Choroid plexus epithelial cell (primary cell): ENCODE results near the gene EPHB1.
A peak's percentile ranks its signal among the peaks of the same experiment; 100 is the strongest.

ENCODE experiments used
- DNase-seq: peaks from one replicate; pipeline ENCODE4 v3.0.0-alpha.2; 2010; ENCODE audit warnings: low read depth
- H3K4me3 ChIP-seq: 2 replicates; pipeline ENCODE4 v1.5.1; 2011; ENCODE audit warnings: low read depth, mild to moderate bottlenecking, control low read depth, low read length, moderate library complexity
- TF ChIP-seq, protein P1 (sequence below): conservative IDR thresholded peaks from 2 replicates; pipeline ENCODE4 v1.5.1; 2011; ENCODE audit warnings: low read depth, mild to moderate bottlenecking, control low read depth, inconsistent platforms, low read length, moderate library complexity

The EPHB1 gene

GRCh38 chr3:134794323-134794722 lies 737 bp upstream of the EPHB1 start:
- DNase-seq: no peak
- TF ChIP-seq, protein P1, sequence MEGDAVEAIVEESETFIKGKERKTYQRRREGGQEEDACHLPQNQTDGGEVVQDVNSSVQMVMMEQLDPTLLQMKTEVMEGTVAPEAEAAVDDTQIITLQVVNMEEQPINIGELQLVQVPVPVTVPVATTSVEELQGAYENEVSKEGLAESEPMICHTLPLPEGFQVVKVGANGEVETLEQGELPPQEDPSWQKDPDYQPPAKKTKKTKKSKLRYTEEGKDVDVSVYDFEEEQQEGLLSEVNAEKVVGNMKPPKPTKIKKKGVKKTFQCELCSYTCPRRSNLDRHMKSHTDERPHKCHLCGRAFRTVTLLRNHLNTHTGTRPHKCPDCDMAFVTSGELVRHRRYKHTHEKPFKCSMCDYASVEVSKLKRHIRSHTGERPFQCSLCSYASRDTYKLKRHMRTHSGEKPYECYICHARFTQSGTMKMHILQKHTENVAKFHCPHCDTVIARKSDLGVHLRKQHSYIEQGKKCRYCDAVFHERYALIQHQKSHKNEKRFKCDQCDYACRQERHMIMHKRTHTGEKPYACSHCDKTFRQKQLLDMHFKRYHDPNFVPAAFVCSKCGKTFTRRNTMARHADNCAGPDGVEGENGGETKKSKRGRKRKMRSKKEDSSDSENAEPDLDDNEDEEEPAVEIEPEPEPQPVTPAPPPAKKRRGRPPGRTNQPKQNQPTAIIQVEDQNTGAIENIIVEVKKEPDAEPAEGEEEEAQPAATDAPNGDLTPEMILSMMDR: no peak
- no peak overlapping the region for H3K4me3 ChIP-seq

GRCh38 chr3:134795746-134796280 lies 753 bp downstream of the EPHB1 start:
- peak overlapping the region; percentile 59 for H3K4me3 ChIP-seq
- peak; percentile 49 for DNase-seq
- TF ChIP-seq, protein P1: no peak

GRCh38 chr3:134796281-134797056 lies 1.4 kb downstream of the EPHB1 start:
- TF ChIP-seq, protein P1: no peak
- DNase-seq: peak; percentile 15
- peak overlapping the region; percentile 59 for H3K4me3 ChIP-seq

DNA sequence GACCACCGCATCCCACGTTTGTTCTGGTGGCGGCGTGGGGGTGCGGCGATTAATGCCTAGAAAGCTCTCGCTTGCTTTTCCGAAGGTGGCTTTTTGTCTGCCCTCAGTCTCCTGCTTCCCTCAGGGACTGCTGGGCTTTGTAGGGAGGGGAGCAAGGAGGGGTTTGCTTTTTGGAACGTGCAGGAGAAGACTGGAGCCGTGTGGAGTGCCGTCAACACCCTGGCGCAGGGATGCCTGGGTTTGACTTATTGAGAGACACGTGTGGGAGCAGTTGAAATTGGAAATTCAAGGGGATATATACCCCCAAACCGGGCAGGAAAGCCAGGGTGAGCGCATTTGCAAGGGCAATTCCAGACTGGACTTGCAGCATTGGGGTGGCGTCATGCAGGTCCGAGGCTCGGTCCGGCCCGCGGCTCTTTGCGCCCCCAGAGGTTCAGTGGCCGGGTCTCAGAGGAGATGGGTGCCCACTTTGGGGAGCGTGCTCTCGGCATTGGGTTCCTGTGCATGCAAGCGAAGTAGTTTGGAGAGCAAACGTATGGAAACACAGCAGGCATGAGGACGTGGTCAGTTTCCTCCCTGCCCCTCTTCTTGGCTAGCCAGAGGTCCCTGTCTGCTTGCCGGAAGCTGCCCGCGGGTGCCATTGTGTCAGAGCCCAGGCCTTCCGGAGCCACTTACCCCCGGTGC lies 2.1 kb downstream of the EPHB1 start:
- H3K4me3 ChIP-seq: no peak overlapping the region
- no peak for DNase-seq
- TF ChIP-seq, protein P1: no peak

DNA sequence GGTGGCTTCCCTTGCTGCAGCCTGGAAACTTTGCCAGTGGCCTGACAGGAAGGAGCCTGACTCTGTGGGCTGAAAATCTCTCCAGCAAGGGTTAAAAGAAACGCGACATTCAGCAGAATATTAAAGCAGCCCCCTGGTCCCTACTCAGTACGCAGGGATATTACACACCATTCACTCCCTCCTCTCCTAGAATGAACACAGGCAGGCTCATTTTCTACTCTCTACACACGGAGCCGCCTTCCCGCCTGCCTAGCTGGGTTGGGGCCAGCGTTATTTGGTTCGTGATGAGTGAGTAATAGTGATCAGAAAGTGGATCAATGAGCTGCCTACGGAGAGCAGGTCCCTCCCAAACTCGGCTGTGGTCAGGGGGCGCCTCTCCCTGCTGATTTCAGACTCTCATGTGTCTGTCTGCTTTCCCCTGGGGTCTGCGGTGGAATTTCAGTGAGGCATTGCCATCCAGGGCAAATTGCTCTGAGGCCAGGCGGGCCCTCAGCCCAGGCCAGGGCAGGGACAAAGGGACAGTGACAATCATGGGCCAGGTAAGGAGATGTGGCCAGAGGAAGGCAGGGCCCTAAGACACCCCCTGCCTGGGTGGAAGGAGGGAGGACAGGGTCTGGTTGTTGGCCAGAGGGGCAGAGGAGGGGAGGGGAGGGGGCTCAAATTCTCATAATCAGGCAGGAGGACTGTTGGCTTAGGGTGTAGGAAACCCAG lies 2.8 kb downstream of the EPHB1 start:
- no peak overlapping the region for H3K4me3 ChIP-seq
- DNase-seq: no peak
- TF ChIP-seq, protein P1: no peak

DNA sequence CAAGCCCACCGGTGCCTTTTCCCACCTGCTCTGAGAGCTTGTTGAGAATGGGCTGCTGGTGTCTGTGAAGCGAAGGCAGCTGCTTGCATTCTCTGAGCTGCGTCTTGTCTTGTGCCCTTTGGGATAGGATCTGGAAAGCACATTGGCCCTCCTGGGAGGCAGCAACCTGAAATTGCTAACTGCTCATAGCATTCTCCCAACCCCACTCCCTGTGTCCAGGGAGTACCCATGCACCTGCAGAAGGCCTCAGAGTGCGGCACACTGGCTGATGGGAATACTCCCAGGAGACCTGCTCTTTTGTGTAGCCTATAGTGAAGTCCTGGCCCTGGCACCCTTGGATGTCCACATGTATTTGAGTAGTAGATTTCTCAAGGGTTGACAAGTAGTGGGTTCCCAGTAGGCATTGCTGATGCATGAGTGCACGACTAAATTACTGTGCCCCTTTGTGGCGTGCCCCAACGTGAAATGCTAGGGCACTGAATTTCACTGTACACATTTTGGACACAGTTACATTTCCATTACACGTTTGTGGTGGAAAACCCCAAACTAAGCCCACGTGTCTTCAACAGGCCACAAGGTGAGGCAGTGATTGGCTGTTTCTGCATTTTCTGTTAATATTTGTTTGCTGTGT lies 3.7 kb downstream of the EPHB1 start:
- TF ChIP-seq, protein P1: no peak
- DNase-seq: no peak
- no peak overlapping the region for H3K4me3 ChIP-seq
